Stromal cell of bone marrow (primary cell): ENCODE results near the gene PCDH9.

ENCODE experiments used
- DNase-seq: peaks from one replicate; pipeline ENCODE4 v3.0.0-alpha.2; 2012; ENCODE audit warnings: low read depth

The PCDH9 gene

DNA sequence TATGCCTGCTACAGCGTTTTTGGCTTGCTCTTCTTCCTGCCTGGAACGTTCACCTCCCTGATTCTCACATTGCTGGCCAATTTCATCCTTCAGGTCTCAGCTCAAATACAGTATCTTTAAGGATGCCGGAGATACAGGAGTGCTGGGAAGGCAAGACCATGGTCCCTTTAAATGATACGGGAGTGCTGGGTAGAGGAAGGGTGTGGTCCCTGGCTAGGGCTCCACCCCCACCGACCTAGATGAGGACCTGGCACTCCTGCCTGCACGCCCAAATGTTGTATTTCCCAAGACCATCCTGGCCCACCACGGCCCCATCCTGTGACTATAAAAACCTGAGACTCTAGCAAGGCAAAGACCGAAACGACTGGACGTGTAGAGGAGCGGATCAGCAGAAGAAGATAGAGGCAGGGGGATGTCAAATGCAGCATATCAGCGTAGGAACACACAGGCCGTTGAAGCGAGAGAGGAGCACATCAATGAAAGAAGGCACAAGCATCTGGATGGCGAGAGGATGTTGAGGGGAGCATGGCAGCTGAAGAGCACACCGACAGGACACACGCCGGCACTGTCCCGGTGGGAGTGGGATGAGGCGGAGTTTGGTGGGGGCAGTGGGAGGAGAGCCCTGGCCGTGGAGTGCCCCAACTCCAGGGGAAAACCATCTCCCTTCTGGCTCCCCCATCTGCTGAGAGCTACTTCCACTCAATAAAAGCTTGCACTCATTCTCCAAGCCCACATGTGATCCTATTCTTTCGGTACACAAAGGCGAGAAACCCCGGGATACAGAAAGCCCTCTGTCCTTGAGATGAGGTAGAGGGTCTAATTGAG, 74.0 kb downstream of the PCDH9 start:
- DNase-seq, result no peak

DNA sequence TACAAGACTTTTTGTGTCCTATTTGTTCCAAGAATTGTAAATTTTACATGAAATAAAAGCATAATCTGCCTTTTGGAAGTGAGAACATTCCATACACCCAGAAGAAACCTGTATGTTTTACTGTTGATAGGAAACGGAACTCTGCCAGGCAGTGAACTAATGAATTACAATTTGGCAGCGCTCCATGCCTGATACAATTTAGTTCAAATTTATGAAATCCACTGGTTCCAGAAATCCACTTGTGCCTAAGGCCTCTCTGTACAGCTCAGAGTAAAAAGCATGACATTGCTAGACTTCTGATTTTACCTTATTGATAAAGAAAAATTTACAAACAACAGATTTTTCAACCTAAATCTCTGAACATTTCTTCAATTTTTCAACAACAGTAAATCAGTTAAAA, 78.1 kb downstream of the PCDH9 start:
- DNase-seq, result no peak

- no peak for DNase-seq
Measured at GRCh38 chr13:67151652-67152051, 78.5 kb downstream of the PCDH9 start.

- no peak for DNase-seq
Measured at GRCh38 chr13:67150608-67151007, 79.5 kb downstream of the PCDH9 start.

DNA sequence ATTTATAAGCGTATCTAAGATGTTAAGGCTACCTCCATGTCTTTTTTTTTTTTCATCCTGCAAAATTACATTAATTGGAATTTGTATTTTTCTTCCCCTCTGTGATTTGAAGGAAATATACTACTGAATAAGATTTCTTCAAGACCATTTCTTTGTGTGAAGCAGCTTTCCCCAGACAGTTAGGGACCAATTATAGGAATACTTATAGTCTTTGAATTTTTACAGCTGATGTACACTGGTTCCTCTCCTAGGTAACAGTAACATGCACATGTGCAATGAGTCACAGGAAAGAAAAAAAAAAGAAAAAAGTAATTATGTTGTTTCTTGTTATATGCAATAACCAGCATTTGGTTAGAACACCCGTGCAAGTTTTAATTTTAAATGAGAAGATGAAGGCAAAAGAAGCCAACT, 82.0 kb downstream of the PCDH9 start:
- DNase-seq, result peak; percentile 26

- DNase-seq, result no peak
Measured at GRCh38 chr13:67147342-67148133, 82.6 kb downstream of the PCDH9 start.

DNA sequence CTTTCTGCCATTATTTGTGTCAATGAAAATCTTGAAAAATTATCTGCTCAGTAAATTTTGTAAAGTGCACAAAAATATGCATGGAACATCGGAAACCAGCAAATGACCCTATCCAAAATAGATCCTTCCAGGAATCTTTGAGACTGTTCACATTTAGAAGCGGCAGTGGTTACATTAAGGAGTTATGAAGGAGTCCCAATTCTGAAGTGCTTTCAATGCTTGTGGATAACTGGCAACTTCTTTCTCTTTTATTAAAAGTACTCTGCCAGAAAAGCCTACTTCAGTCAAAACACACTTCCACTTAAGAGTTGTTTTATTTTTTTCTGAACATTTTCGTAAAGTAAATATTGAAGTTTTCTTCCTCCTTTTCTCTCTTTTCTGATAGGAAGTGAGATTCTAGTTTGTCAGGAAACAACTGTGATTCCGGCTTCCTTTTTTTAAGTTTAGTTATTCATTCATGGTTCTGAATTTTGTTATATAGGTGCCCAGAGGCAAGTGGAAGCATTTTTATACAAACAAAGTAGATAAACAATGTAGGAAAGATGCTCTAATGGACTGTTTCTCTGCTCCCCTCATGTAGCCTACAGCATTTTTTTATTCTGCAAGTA, 83.5 kb downstream of the PCDH9 start:
- no peak for DNase-seq

DNA sequence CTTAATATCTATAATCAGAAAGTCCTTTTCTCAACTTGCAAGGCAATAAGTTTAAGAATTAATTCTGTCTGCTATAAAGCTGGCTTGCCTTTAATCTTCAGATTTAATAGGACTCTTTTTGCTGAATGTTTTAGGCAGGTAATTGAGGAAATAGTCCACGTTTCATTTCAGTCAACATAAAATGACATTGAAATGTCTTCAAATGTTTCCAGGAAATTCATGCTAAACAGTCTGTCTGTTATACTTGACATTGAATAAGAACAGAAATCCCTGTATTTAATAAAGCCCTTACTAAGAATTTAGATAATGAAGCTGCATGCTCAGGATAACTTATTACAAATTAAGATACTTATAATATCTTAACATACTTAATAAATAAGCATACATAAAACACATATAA, 84.2 kb downstream of the PCDH9 start:
- no peak for DNase-seq

- no peak for DNase-seq
Measured at GRCh38 chr13:67143544-67144115, 86.5 kb downstream of the PCDH9 start.

- DNase-seq, result no peak
Measured at GRCh38 chr13:67140006-67140405, 90.1 kb downstream of the PCDH9 start.

DNA sequence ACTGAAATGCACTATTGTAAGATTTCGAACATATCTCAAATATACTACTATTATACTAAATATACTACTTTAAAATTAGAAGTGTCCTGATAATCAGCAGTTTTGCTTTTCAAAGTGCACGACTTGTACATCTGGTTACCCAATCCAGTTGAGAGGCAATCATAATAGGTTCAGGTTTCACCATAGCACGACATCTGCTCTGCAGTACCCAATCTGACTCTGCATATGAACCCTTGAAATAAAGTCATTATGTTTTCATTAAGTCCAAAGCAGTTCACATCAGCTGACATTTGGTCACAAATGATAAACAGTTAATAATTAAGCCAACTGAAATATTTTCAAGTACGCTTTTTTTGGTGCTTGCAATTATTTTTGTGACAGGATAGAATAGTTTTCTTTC, 90.6 kb downstream of the PCDH9 start:
- no peak for DNase-seq

DNA sequence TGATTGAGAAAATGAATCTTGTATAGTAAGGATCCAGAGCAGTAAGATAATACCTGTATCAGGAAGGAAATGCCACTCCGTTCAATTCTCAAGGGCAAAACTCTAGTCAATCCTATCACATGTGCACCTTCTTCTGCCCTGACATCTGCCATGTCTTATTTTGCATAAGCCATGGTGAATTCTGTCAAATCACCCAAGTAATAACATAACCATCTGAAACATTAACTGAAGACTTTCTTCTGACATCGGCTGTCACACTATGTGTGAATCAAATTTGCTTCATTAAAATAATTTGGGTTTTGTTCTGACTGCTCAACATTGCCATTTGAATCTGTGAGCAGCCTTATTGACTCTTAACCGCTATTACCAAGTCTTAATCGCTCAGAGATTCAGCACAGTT, 91.2 kb downstream of the PCDH9 start:
- no peak for DNase-seq

GRCh38 chr13:67137044-67137735, 92.9 kb downstream of the PCDH9 start:
- DNase-seq, result peak; percentile 36

- DNase-seq, result no peak
Measured at GRCh38 chr13:67136157-67136556, 94.0 kb downstream of the PCDH9 start.

DNA sequence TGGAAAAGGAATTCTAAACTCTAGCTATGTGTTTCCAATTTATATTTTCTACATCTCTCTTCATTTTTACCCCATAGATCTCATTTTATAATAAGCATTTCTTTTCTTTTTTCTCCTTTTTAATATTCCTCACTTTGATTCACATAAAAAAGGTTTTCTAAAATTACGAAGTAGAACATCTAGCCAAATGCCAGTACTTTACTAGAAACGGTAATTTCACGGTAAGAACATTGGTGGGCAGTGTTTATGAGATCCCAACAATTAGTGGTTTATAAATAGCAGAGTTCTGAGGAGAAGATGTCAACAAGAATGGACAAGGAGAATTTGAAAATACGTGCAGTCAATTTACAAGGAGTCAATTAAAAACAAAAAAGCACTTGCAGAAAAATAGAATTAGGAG, 94.8 kb downstream of the PCDH9 start:
- no peak for DNase-seq

DNA sequence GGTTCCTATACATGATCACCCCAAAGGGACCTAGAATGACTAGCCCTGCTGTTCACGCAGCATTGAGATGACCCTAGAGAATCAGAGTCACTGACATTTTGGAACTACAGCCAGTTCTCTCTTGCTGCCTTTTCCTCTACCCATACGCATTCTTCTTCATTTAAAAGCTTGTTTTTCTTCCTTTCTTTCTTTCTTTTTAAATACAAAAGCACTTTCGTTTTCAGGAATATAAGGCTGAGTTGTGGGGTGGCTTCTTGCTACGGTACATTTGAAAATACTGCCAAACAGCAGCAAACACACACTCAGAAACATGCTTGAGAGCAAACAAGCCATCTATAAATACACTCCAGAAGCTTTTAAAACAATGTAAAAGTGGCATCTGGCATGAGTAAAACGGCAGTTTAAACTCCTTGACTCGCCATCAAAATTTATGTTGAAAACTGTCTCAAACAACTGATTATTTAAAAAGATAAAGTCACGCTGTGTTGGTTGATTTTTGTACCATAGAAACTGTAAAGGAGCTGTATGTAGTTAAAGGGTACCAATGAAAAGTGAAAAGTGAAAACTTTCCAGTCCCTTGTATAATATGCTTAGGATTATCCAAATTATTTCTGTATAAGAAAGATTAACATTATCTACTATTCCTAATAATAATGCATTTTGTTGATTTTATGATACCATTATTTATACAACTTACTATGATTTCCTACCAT, 95.6 kb downstream of the PCDH9 start:
- no peak for DNase-seq

GRCh38 chr13:67133476-67133875, 96.7 kb downstream of the PCDH9 start:
- DNase-seq, result no peak

DNA sequence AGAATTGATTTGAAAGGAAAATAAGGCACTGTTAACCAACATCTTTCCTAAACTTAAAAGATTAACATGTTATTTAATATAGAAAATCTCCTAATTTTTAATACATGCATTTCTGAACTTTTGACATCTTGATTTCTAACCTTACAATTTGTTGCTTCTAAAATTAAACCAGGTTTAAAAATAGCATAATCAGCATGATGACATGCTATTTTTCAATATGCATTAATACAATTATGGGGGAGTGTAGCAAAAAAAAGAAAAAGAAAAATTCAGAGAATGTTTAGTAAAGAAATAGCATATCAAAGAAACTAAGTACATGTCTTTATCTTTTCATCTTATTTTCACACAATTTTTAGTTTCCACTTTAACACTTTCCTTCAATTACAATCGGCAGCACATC, 98.7 kb downstream of the PCDH9 start:
- DNase-seq, result no peak

- DNase-seq, result no peak
Measured at GRCh38 chr13:67130444-67130843, 99.7 kb downstream of the PCDH9 start.

- DNase-seq, result no peak
Measured at GRCh38 chr13:67128136-67128535, 102.0 kb downstream of the PCDH9 start.

DNA sequence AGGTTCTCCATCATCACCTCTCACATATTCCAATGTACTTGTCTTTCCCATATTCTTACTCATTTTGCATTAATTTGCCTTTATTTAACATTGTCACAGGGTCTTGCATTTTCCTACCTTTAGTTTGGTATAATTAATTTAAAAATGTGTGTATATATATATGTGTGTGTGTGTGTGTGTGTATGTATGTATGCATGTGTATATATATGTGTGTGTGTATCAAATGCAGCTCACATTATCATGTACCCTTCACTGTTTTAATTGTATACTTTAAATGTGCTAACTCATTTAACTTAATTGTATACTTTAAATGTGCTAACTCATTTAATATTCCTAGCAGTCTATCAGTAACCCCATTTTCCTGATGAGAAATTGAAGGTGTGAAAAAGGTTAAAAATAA, 104.5 kb downstream of the PCDH9 start:
- DNase-seq, result no peak
